ENCODE results near the gene LIPK.

LIPK gene

GRCh38 chr10:88788924-88789323, 82.9 kb downstream of the LIPK start:
- DNase-seq, result no peak

- DNase-seq, result no peak
Measured at GRCh38 chr10:88791924-88792323, 85.9 kb downstream of the LIPK start.

DNA sequence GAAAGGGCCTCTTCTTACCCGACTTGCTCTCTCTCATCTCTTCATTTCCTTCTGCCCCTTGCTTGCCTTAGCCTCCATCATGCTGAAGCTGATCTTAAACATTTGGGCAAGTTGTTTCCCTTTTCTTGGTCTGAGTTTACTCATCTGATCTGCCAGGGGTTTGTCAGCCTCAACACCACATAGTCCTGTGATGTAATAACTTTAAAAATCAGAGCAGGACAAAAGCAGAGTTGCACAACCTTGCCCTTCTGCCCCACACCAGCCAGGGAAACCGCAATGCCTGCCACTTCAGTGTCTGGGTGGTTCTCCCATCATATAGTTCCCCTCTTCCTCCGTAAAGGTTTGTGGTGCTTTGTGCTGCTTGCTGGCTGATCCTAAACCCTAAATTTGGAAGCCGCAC, 86.6 kb downstream of the LIPK start:
- no peak for DNase-seq

GRCh38 chr10:88793712-88794299, 87.8 kb downstream of the LIPK start:
- DNase-seq, result no peak

GRCh38 chr10:88794731-88795130, 88.7 kb downstream of the LIPK start:
- DNase-seq, result no peak

GRCh38 chr10:88800152-88801125, 94.4 kb downstream of the LIPK start:
- DNase-seq, result no peak

Data from stimulated activated CD4-positive, alpha-beta T cell treated with anti-CD3 and anti-CD28 coated beads, Interleukin-2, amount 100 ng/mL, for 48 hours (primary cell).